ENCODE measurements around the gene SYT12.

SYT12 gene

GRCh38 chr11:67058506-67058905 is 35.6 kb downstream of the SYT12 start:
- no peak for FAIRE-seq

GRCh38 chr11:67059671-67060070 is 36.7 kb downstream of the SYT12 start:
- no peak for FAIRE-seq

GRCh38 chr11:67060111-67060522 is 37.2 kb downstream of the SYT12 start:
- FAIRE-seq, result no peak

- FAIRE-seq, result no peak
These were observed 39.8 kb downstream of the SYT12 start for GRCh38 chr11:67062526-67063373.

DNA sequence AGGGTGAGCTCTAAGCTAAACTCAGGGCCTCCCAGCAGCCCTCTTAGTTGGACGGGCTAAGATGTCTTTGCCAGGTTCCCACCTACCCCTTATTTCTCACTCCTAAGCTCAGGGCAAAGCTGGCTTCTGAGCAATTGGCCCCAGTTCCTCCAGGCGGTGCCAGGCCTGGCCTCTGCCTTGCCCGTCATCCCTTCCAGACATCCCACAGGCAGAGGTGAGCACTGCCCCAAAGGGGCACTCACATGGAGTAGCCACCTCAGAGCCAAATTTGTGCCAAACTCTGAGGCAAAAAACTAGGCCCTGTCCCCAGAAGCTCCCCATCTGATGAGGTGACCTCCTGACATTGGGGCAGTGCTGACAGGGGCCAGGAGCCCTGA is 43.4 kb downstream of the SYT12 start:
- no peak for FAIRE-seq

- FAIRE-seq, result no peak
These were observed 48.7 kb downstream of the SYT12 start for GRCh38 chr11:67071420-67072284.

GRCh38 chr11:67072295-67072694 is 49.4 kb downstream of the SYT12 start:
- FAIRE-seq, result no peak

DNA sequence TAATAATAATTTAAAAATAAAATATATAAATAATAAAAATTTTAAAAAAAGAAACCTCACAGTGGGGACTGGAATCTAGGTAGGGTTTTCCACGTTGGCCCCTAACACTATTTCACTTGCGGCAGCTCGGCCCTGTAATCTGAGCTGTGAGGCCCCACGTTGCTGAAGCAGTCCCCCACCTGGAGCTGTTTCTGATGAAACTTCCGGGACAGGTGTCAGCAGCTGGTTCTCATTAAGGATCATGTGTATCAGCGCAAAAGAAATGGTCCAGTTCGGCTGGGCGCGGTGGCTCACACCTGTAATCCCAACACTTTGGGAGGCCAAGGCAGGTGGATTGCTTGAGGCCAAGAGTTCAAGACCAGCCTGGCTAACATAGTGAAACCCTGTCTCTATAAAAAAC is 51.0 kb downstream of the SYT12 start:
- FAIRE-seq, result no peak

GRCh38 chr11:67076202-67076601 is 53.3 kb downstream of the SYT12 start:
- no peak for FAIRE-seq

DNA sequence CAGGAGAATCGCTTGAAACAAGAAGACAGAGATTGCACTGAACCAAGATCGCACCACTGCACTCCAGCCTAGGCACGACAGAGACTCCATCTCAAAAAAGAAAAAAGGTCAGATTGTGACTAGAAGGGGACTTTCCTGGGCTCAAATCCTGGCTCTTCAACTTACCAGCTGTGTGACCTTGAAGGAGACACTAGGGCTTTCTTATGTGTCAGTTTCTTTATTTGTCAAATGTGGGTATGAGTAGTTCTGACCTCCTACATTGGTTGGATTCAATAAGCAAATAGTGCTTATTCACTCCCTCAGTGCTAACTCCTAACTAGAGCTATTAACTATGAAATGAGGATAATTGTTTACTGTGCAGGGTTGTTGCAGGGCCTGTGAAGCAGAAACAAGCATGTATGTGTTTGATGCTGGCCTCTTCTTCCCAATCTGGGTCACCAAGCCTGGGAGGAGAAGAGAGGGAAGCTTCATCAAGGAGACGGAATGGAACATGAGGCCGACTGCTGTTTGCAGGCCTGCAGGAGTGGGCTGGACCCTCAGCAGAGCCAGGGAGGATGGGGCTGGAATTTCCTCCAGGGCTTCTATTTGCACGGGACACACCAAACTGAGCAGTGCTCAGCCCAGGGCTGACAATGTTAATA is 56.3 kb downstream of the SYT12 start:
- FAIRE-seq, result no peak

- FAIRE-seq, result no peak
These were observed 59.3 kb downstream of the SYT12 start for GRCh38 chr11:67082071-67082791.

- no peak for FAIRE-seq
These were observed 60.9 kb downstream of the SYT12 start for GRCh38 chr11:67083786-67084366.

GRCh38 chr11:67085617-67086016 is 62.7 kb downstream of the SYT12 start:
- FAIRE-seq, result no peak

DNA sequence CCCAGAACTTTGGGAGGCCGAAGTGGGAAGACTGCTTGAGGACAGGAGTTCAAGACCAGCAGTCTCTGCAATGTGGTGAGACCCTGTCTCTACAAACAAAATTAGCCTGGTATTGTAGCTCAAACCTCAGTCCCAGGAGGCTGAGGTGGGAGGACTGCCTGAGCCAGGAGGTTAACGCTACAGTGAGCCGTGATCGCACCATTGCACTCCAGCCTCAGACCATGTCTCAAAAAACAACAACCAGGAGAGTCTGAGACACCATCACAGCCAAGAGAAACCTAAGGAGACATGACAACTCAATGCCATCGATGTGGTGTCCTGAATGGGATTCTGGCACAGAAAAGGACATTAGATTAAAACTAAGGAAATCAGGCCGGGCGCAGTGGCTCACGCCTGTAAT is 67.8 kb downstream of the SYT12 start:
- no peak for FAIRE-seq

DNA sequence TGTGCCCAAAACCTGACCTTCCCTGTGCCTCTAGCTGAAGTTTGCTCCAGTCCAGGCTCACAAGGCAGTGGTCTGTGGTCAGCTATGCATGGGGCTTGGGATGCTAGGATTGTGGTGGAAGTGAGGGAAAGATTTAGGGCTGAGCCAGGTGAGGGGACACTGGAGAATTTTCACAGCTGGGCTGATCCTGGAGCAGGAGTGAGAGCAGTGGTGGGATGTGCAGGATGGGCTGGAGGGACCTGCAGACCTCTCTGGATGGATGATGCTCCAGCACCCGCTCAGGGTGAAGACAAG is 72.2 kb downstream of the SYT12 start:
- FAIRE-seq, result no peak

DNA sequence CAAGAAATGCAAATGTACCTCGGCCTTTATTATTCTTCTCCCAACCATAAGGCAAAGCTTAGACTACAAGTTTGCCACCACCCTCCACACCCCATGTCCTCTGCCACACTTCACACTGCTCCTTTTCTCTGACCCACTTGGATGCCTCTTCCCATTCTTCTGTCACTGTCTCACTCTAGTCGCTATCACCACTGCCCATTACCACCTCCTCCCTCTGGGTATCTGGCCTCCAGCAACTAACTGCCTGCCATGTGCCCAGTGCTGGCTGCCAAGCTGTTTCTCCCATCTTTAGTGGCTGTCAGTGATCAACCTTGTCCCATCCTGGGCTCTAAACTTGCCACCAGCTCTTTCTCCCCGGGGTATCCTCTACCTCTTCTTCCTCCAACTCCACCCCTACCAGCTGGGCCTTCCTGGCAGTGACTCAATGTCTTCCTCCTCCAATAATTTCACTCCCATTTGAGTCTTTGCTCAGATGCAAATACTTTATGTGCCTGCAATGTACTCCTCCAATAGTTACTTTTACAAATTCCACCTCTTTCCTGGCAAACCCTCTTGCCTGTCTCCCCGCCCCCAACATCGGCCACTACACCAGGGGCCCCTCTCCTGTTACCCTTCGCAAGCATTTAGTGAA is 76.0 kb downstream of the SYT12 start:
- FAIRE-seq, result no peak

- FAIRE-seq, result no peak
These were observed 76.9 kb downstream of the SYT12 start for GRCh38 chr11:67099831-67100324.

All from colon (tissue), 2 donors.